PC-9 (cell line): ENCODE measurements around the gene TMEM217. TPM values are rescaled to one million over a fixed set of nuclear protein-coding genes. Genes with fewer than 3 reads are reported as not detected.

Experiments
- BruUV-seq: library from RNA; stranded (reverse); fragments of 400-500 nt; replicated peaks from 2 replicates; lab custom pipeline; 2021; lab: Mats Ljungman, UMichigan
- CTCF ChIA-PET: fragments of 300-600 bp; sonication (Branson Sonifier 250); formaldehyde crosslinking; loops from one replicate; lab custom pipeline; 2022; ENCODE audit warnings: antibody characterized with exemption; lab: Charles Lee
- POLR2A ChIA-PET: fragments of 300-600 bp; sonication (Branson Sonifier 250); formaldehyde crosslinking; loops from one replicate; lab custom pipeline; 2022; ENCODE audit warnings: antibody characterized with exemption; ENCODE audit not compliant: unreplicated experiment; lab: Charles Lee
- DNase-seq, 2 experiments: peaks; one replicate each; pipeline versions ENCODE4 v3.0.0 to v3.0.0-alpha.2; 2015 to 2022; ENCODE audit warnings: mixed read lengths in 1 of 2
- H2AFZ ChIP-seq: fragments of 200-600 bp; sonication (generic); 2 replicates; pipeline ENCODE4 v1.8.1; 2017; ENCODE audit warnings: antibody characterized with exemption
- H3F3A ChIP-seq: fragments of 200-600 bp; sonication (generic); 2 replicates; pipeline ENCODE4 v1.8.1; 2017; ENCODE audit warnings: antibody characterized with exemption, mild to moderate bottlenecking, low read depth; ENCODE audit not compliant: insufficient read depth
- H3K27ac ChIP-seq: fragments of 200-600 bp; sonication (generic); 2 replicates; pipeline ENCODE4 v1.6.1; 2016; ENCODE audit warnings: mixed run types
- H3K27me3 ChIP-seq: fragments of 200-600 bp; sonication (generic); 2 replicates; pipeline ENCODE4 v1.6.1; 2016; ENCODE audit warnings: low read depth, mixed run types; ENCODE audit not compliant: insufficient read depth
- H3K36me3 ChIP-seq: fragments of 200-600 bp; sonication (generic); 2 replicates; pipeline ENCODE4 v1.6.1; 2016; ENCODE audit warnings: low read depth, mixed run types
- H3K4me1 ChIP-seq: fragments of 200-600 bp; sonication (generic); replicated peaks from 2 replicates; pipeline ENCODE4 v1.6.1; 2016; ENCODE audit warnings: mixed run types; ENCODE audit not compliant: insufficient read depth
- H3K4me2 ChIP-seq: fragments of 200-600 bp; sonication (generic); 2 replicates; pipeline ENCODE4 v1.6.1; 2017; ENCODE audit warnings: mixed run types
- H3K4me3 ChIP-seq: fragments of 200-600 bp; sonication (generic); 2 replicates; pipeline ENCODE4 v1.6.1; 2016; ENCODE audit warnings: mixed run types
- H3K79me2 ChIP-seq: fragments of 200-600 bp; sonication (generic); 2 replicates; pipeline ENCODE4 v1.6.1; 2017; ENCODE audit warnings: low read depth, mixed run types
- H3K9me2 ChIP-seq: fragments of 200-600 bp; sonication (generic); 2 replicates; pipeline ENCODE4 v1.8.1; 2017; ENCODE audit warnings: mild to moderate bottlenecking; ENCODE audit not compliant: insufficient read depth
- H3K9me3 ChIP-seq: fragments of 200-600 bp; sonication (generic); 2 replicates; pipeline ENCODE4 v1.8.1; 2016; ENCODE audit warnings: low read depth; ENCODE audit not compliant: insufficient read depth
- H4K20me1 ChIP-seq: fragments of 200-600 bp; sonication (generic); 2 replicates; pipeline ENCODE4 v1.8.1; 2017; ENCODE audit not compliant: insufficient read depth
- CTCF ChIP-seq: fragments of 200-600 bp; sonication (generic); conservative IDR thresholded peaks from 2 replicates; pipeline ENCODE4 v1.6.1; 2017; ENCODE audit warnings: mixed run types, antibody characterized with exemption, mild to moderate bottlenecking, moderate library complexity
- EZH2 ChIP-seq: fragments of 200-600 bp; sonication (generic); IDR thresholded peaks from 2 replicates; pipeline ENCODE4 v1.8.0; 2017; ENCODE audit warnings: antibody characterized with exemption, low read depth
- intact Hi-C: fragments of 100-400 bp; cut with micrococcal nuclease; formaldehyde crosslinking; loops from one replicate; pipeline ENCODE4 v1.10.0; 2022; ENCODE audit not compliant: unreplicated experiment
- total RNA-seq: library from RNA; stranded (reverse); gene quantifications from 2 replicates; pipeline ENCODE4 v1.2.3, GENCODE V29; 2021

The TMEM217 gene
- total RNA-seq, 1 experiment from 2014 or later: 4.9 TPM

GRCh38 chr6:37272834-37273566 is 15.1 kb upstream of the TMEM217 start:
- no peaks in the 10 kb centered on the region for H3K9me3 ChIP-seq
- no peak overlapping the region for H3K27ac ChIP-seq
- H3K36me3 ChIP-seq: peaks cover 5% of the 10 kb centered on the region; the same call in 1 of the 2 replicates
- no peaks in the 10 kb centered on the region for H3F3A ChIP-seq
- intact Hi-C loops: no loop called here
- CTCF ChIA-PET: no interaction called here
- TF ChIP-seq CTCF: no peak
- TF ChIP-seq EZH2: no peak
- DNase-seq: no peak
- H3K79me2 ChIP-seq: peaks cover 4% of the 10 kb centered on the region; the same call in 1 of the 2 replicates
- no peak overlapping the region for H3K4me3 ChIP-seq
- H3K9me2 ChIP-seq: no peaks in the 10 kb centered on the region
- POLR2A ChIA-PET: no interaction called here
- no peaks in the 10 kb centered on the region for H3K4me1 ChIP-seq
- no peaks in the 10 kb centered on the region for H3K27me3 ChIP-seq
- peaks cover 13% of the 10 kb centered on the region; the same call in 1 of the 2 replicates for H4K20me1 ChIP-seq
- no TSS peak for BruUV-seq
- no peak overlapping the region for H2AFZ ChIP-seq
- no peak overlapping the region for H3K4me2 ChIP-seq

- no peaks in the 10 kb centered on the region for H3K9me3 ChIP-seq
- DNase-seq: no peak
- TF ChIP-seq CTCF (no peak), EZH2 (no peak)
- no peak overlapping the region for H3K27ac ChIP-seq
- H3K4me2 ChIP-seq: no peak overlapping the region
- H3K27me3 ChIP-seq: no peaks in the 10 kb centered on the region
- ChIA-PET POLR2A (no interaction called here), CTCF (no interaction called here)
- peaks cover 13% of the 10 kb centered on the region; the same call in 1 of the 2 replicates for H4K20me1 ChIP-seq
- H3K4me1 ChIP-seq: no peaks in the 10 kb centered on the region
- no peaks in the 10 kb centered on the region for H3K9me2 ChIP-seq
- peaks cover 10% of the 10 kb centered on the region; the same call in 1 of the 2 replicates for H3K36me3 ChIP-seq
- no TSS peak for BruUV-seq
- no peaks in the 10 kb centered on the region for H3F3A ChIP-seq
- intact Hi-C loops: no loop called here
- no peak overlapping the region for H2AFZ ChIP-seq
- peaks cover 17% of the 10 kb centered on the region for H3K79me2 ChIP-seq
- no peak overlapping the region for H3K4me3 ChIP-seq
Observed at GRCh38 chr6:37269105-37269504, 11.2 kb upstream of the TMEM217 start.

- H3K4me3 ChIP-seq: no peak overlapping the region
- intact Hi-C loops: no loop called here
- H3K79me2 ChIP-seq: peaks cover 45% of the 10 kb centered on the region
- no peaks in the 10 kb centered on the region for H3K9me3 ChIP-seq
- CTCF ChIA-PET: no interaction called here
- H3K4me1 ChIP-seq: no peaks in the 10 kb centered on the region
- H3K4me2 ChIP-seq: no peak overlapping the region
- H3F3A ChIP-seq: 0 out of 2 replicates have a peak, but pooled peaks cover 3% of the 10 kb centered on the region
- H4K20me1 ChIP-seq: no peaks in the 10 kb centered on the region
- no TSS peak for BruUV-seq
- H2AFZ ChIP-seq: no peak overlapping the region
- no peaks in the 10 kb centered on the region for H3K9me2 ChIP-seq
- H3K27ac ChIP-seq: no peak overlapping the region
- POLR2A ChIA-PET: no interaction called here
- H3K36me3 ChIP-seq: 0 out of 2 replicates have a peak, but pooled peaks cover 10% of the 10 kb centered on the region
- H3K27me3 ChIP-seq: no peaks in the 10 kb centered on the region
- TF ChIP-seq EZH2 (no peak), CTCF (no peak)
- DNase-seq: no peak
Observed at GRCh38 chr6:37265860-37266259, 7.9 kb upstream of the TMEM217 start.
